Measurements from ENCODE around the gene TSHZ1. TPM values are rescaled to one million over a fixed set of nuclear protein-coding genes. Genes with fewer than 3 reads are reported as not detected.
A peak's percentile ranks its signal among the peaks of the same experiment; 100 is the strongest.

TSHZ1 gene
- total and polyA plus RNA-seq, 2 experiments from 2014 or later, result 2.2 to 4.4 TPM

DNA sequence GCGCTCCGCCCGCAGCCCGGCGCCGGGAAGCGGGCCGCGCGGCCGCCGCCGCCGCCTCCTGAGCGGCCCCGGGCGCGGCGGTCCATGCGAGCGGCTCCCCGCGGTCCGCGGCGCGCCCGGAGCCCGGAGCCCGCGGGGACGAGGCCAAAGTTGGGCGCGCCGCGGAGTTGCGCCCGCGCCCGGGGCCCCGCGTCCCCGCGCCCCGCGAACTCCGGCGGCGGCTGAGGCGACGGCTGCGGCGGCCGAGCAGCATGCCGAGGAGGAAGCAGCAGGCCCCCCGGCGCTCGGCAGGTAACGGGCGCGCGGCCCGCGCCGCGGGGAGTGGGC lies 992 bp downstream of the TSHZ1 start:
- no peaks in the 10 kb centered on the region for H3K9me3 ChIP-seq (ENCODE audit: low read depth)
- no peaks in the 10 kb centered on the region for H3K9me2 ChIP-seq (ENCODE audit: insufficient read depth)
- 0 to 2% methylated on average over 17 to 31 of the region's 66 CpGs for WGBS, 2 experiments (ENCODE audit: low coverage in 1 of 2, low lambda C conversion rate in 2 of 2, missing lambda C conversion rate in 2 of 2)
- H3K9ac ChIP-seq, result peak overlapping the region; percentile 66
- H3K27ac ChIP-seq, result no peak overlapping the region
- H3K4me1 ChIP-seq (ENCODE audit: insufficient read depth), result peaks cover 36% of the 10 kb centered on the region
- H3K79me2 ChIP-seq (ENCODE audit: insufficient read depth), result peaks cover 64% of the 10 kb centered on the region
- no peaks in the 10 kb centered on the region for H3K27me3 ChIP-seq (replicated peaks; ENCODE audit: insufficient read depth)
- peaks cover 32% of the 10 kb centered on the region; the same call in 1 of the 2 replicates for H3F3A ChIP-seq (ENCODE audit: insufficient read depth)
- DNase-seq, result no peak
- H3K4me2 ChIP-seq (ENCODE audit: unreplicated experiment), result peak overlapping the region; percentile 90
- in situ Hi-C loops (cut with MboI), result loop anchor here (25.0 kb wide), 1 partner anchor 549 kb away; no protein-coding TSS in a partner anchor
- no peak for TF ChIP-seq EZH2phosphoT487 (IDR thresholded peaks at IDR 0.05; ENCODE audit: insufficient read depth, low read depth)
- no peaks in the 10 kb centered on the region for H4K20me1 ChIP-seq (ENCODE audit: insufficient read depth)
- H3K36me3 ChIP-seq (ENCODE audit: low read depth), result no peaks in the 10 kb centered on the region
- peak overlapping the region; percentile 76 for H2AFZ ChIP-seq
- H3K4me3 ChIP-seq, result peak overlapping the region; percentile 75

- Histone ChIP-seq H3K36me3 (ENCODE audit: low read depth) (no peaks in the 10 kb centered on the region), H4K20me1 (ENCODE audit: insufficient read depth) (no peaks in the 10 kb centered on the region), H3K9me2 (ENCODE audit: insufficient read depth) (no peaks in the 10 kb centered on the region), H3K4me1 (ENCODE audit: insufficient read depth) (peaks cover 32% of the 10 kb centered on the region), H3F3A (ENCODE audit: insufficient read depth) (peaks cover 30% of the 10 kb centered on the region; the same call in 1 of the 2 replicates), H3K27ac (no peak overlapping the region), H3K4me3 (peak overlapping the region; percentile 75), H3K79me2 (ENCODE audit: insufficient read depth) (peaks cover 64% of the 10 kb centered on the region), H2AFZ (peak overlapping the region; percentile 76), H3K27me3 (replicated peaks; ENCODE audit: insufficient read depth) (no peaks in the 10 kb centered on the region), H3K9ac (peak overlapping the region; percentile 66), H3K9me3 (ENCODE audit: low read depth) (no peaks in the 10 kb centered on the region), H3K4me2 (ENCODE audit: unreplicated experiment) (peak overlapping the region; percentile 90)
- peak; percentile 54 for DNase-seq
- 3% methylated on average over 13 to 37 of the region's 38 CpGs for WGBS, 2 experiments (ENCODE audit: low coverage in 1 of 2, low lambda C conversion rate in 2 of 2, missing lambda C conversion rate in 2 of 2)
- in situ Hi-C loops (cut with MboI), result loop anchor here (25.0 kb wide), 1 partner anchor 550 kb away; no protein-coding TSS in a partner anchor
- TF ChIP-seq EZH2phosphoT487 (IDR thresholded peaks at IDR 0.05; ENCODE audit: insufficient read depth, low read depth) (no peak), EZH2 (IDR thresholded peaks at IDR 0.05; ENCODE audit: insufficient read depth, poor library complexity, severe bottlenecking) (no peak)
Measured at GRCh38 chr18:75211953-75212750, 1.6 kb downstream of the TSHZ1 start.

DNA sequence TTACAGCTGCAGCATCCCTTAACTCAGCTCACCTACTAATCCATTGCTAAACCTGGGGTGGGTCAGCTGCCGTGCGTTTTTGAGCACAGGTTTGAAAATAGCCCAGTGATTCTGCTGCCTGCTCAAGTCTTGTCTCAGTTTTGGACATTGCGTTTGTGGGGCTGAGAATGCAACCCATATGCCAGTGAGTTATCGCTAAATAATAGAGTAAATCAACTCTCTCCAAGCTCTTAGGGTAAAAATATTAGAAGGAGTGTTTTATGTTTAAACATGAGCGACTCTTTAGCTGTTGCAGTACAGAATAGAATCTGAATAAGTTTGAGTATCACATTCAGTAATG lies 2.1 kb downstream of the TSHZ1 start:
- Histone ChIP-seq H3K27me3 (replicated peaks; ENCODE audit: insufficient read depth) (no peaks in the 10 kb centered on the region), H4K20me1 (ENCODE audit: insufficient read depth) (no peaks in the 10 kb centered on the region), H3K27ac (no peak overlapping the region; the same call in 1 of the 2 replicates), H3K4me2 (ENCODE audit: unreplicated experiment) (peak overlapping the region; percentile 90), H3K4me3 (peak overlapping the region; percentile 75), H3K9ac (peak overlapping the region; percentile 66), H3F3A (ENCODE audit: insufficient read depth) (peaks cover 24% of the 10 kb centered on the region; the same call in 1 of the 2 replicates), H3K79me2 (ENCODE audit: insufficient read depth) (peaks cover 64% of the 10 kb centered on the region), H3K36me3 (ENCODE audit: low read depth) (no peaks in the 10 kb centered on the region), H3K9me3 (ENCODE audit: low read depth) (no peaks in the 10 kb centered on the region), H3K4me1 (ENCODE audit: insufficient read depth) (peaks cover 27% of the 10 kb centered on the region), H2AFZ (peak overlapping the region; percentile 76), H3K9me2 (ENCODE audit: insufficient read depth) (no peaks in the 10 kb centered on the region)
- TF ChIP-seq EZH2phosphoT487 (IDR thresholded peaks at IDR 0.05; ENCODE audit: insufficient read depth, low read depth) (no peak), EZH2 (IDR thresholded peaks at IDR 0.05; ENCODE audit: insufficient read depth, poor library complexity, severe bottlenecking) (no peak)
- DNase-seq, result peak; percentile 26
- in situ Hi-C loops (cut with MboI), result loop anchor here (25.0 kb wide), 1 partner anchor 550 kb away; no protein-coding TSS in a partner anchor
- 3 to 6% methylated on average over 5 of the region's 5 CpGs for WGBS, 2 experiments (ENCODE audit: low coverage in 1 of 2, low lambda C conversion rate in 2 of 2, missing lambda C conversion rate in 2 of 2)

DNA sequence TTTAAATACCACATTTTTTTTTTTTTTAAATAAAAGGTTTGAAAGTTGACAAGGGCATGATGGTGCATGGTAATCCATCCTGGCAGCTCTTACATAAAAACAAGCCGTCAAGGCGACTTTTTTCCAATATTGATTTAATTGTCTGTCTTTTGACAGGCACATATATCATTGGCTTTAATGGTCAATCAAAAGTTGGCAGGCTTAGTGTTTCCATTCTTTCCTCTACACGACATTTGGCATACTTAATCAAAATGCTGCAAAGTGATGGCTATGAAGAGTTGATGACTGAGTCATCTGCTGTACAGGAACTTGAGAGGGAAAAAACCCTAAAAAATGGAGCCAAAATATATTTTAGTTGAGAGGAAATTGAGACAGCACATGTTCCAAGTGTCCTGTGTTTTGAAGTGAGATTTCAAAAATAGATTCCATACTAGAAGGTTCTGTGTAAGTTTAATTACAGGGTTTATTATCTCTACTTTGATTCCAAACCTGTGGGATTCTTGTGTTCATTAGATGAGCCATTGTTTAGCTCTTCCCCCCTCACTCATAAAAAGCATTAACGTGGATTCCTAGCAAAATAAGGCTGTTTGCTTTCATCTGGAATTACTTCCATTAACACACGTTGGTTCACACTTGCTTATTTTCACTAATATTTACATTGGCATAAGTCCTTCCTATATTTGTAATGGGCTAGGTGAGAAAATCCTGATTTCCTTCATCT lies 3.2 kb downstream of the TSHZ1 start:
- no peaks in the 10 kb centered on the region for H3K36me3 ChIP-seq (ENCODE audit: low read depth)
- peak overlapping the region; percentile 43 for H2AFZ ChIP-seq
- in situ Hi-C loops (cut with MboI), result loop anchor here (25.0 kb wide), 1 partner anchor 551 kb away; no protein-coding TSS in a partner anchor
- peaks cover 68% of the 10 kb centered on the region for H3K79me2 ChIP-seq (ENCODE audit: insufficient read depth)
- H3K9ac ChIP-seq, result no peak overlapping the region
- TF ChIP-seq EZH2phosphoT487 (IDR thresholded peaks at IDR 0.05; ENCODE audit: insufficient read depth, low read depth), result no peak
- no peak for TF ChIP-seq EZH2 (IDR thresholded peaks at IDR 0.05; ENCODE audit: insufficient read depth, poor library complexity, severe bottlenecking)
- peak overlapping the region; percentile 75 for H3K4me3 ChIP-seq
- H3K9me2 ChIP-seq (ENCODE audit: insufficient read depth), result no peaks in the 10 kb centered on the region
- no peaks in the 10 kb centered on the region for H4K20me1 ChIP-seq (ENCODE audit: insufficient read depth)
- peak; percentile 51 for DNase-seq
- H3K27ac ChIP-seq, result no peak overlapping the region; the same call in 1 of the 2 replicates
- no peaks in the 10 kb centered on the region for H3K9me3 ChIP-seq (ENCODE audit: low read depth)
- no peaks in the 10 kb centered on the region for H3K27me3 ChIP-seq (replicated peaks; ENCODE audit: insufficient read depth)
- peak overlapping the region; percentile 90 for H3K4me2 ChIP-seq (ENCODE audit: unreplicated experiment)
- 4 to 11% methylated on average over 5 of the region's 5 CpGs for WGBS, 2 experiments (ENCODE audit: low coverage in 1 of 2, low lambda C conversion rate in 2 of 2, missing lambda C conversion rate in 2 of 2)
- H3F3A ChIP-seq (ENCODE audit: insufficient read depth), result peaks cover 23% of the 10 kb centered on the region; the same call in 1 of the 2 replicates
- peaks cover 27% of the 10 kb centered on the region for H3K4me1 ChIP-seq (ENCODE audit: insufficient read depth)
